ENCODE data around the gene ITGAD.

ITGAD gene

GRCh38 chr16:31350275-31351005 lies 42.7 kb upstream of the ITGAD start:
- no peaks in the 10 kb centered on the region for H3K9me2 ChIP-seq (replicated peaks; ENCODE audit: insufficient read depth, low read length)
- H4K20me1 ChIP-seq (ENCODE audit: low read depth, low read length), result no peaks in the 10 kb centered on the region
- H3K27me3 ChIP-seq (ENCODE audit: low read length), result no peaks in the 10 kb centered on the region
- no peak overlapping the region for H2AFZ ChIP-seq (ENCODE audit: low read depth, low read length, severe bottlenecking)
- no peaks in the 10 kb centered on the region for H3K79me2 ChIP-seq (ENCODE audit: insufficient read depth, low read length)
- H3F3A ChIP-seq (ENCODE audit: insufficient read depth), result no peaks in the 10 kb centered on the region
- no peak for TF ChIP-seq CTCF (IDR thresholded peaks at IDR 0.05; ENCODE audit: insufficient read depth, low read length, poor library complexity, severe bottlenecking)
- TF ChIP-seq EZH2phosphoT487 (conservative IDR thresholded peaks at IDR 0.05; ENCODE audit: low read length), result no peak
- H3K9me3 ChIP-seq (ENCODE audit: insufficient read depth, low read length), result no peaks in the 10 kb centered on the region
- H3K4me2 ChIP-seq (ENCODE audit: low read depth, low read length, poor library complexity, severe bottlenecking), result no peak overlapping the region
- no peak overlapping the region for H3K4me3 ChIP-seq (ENCODE audit: insufficient read depth, low read length, poor library complexity, severe bottlenecking)
- no peaks in the 10 kb centered on the region for H3K36me3 ChIP-seq (ENCODE audit: low read length)
- no peak overlapping the region for H3K9ac ChIP-seq (ENCODE audit: low read length)
- no peak overlapping the region for H3K27ac ChIP-seq (ENCODE audit: low read depth, low read length)

GRCh38 chr16:31351246-31351941 lies 41.7 kb upstream of the ITGAD start:
- no peak overlapping the region for H3K4me2 ChIP-seq (ENCODE audit: low read depth, low read length, poor library complexity, severe bottlenecking)
- H3K9ac ChIP-seq (ENCODE audit: low read length), result no peak overlapping the region

GRCh38 chr16:31351942-31352325 lies 41.2 kb upstream of the ITGAD start:
- no peaks in the 10 kb centered on the region for H3K9me2 ChIP-seq (replicated peaks; ENCODE audit: insufficient read depth, low read length)
- H2AFZ ChIP-seq (ENCODE audit: low read depth, low read length, severe bottlenecking), result no peak overlapping the region
- H4K20me1 ChIP-seq (ENCODE audit: low read depth, low read length), result no peaks in the 10 kb centered on the region
- no peak overlapping the region for H3K4me2 ChIP-seq (ENCODE audit: low read depth, low read length, poor library complexity, severe bottlenecking)
- TF ChIP-seq CTCF (IDR thresholded peaks at IDR 0.05; ENCODE audit: insufficient read depth, low read length, poor library complexity, severe bottlenecking) (no peak), EZH2phosphoT487 (conservative IDR thresholded peaks at IDR 0.05; ENCODE audit: low read length) (no peak)
- no peak overlapping the region for H3K27ac ChIP-seq (ENCODE audit: low read depth, low read length)
- H3K27me3 ChIP-seq (ENCODE audit: low read length), result no peaks in the 10 kb centered on the region
- H3K36me3 ChIP-seq (ENCODE audit: low read length), result no peaks in the 10 kb centered on the region
- no peaks in the 10 kb centered on the region for H3K9me3 ChIP-seq (ENCODE audit: insufficient read depth, low read length)
- no peaks in the 10 kb centered on the region for H3K79me2 ChIP-seq (ENCODE audit: insufficient read depth, low read length)
- H3K4me3 ChIP-seq (ENCODE audit: insufficient read depth, low read length, poor library complexity, severe bottlenecking), result no peak overlapping the region
- no peak overlapping the region for H3K9ac ChIP-seq (ENCODE audit: low read length)
- no peaks in the 10 kb centered on the region for H3F3A ChIP-seq (ENCODE audit: insufficient read depth)

More at GRCh38 chr16:31351246-31351941, 41.7 kb upstream of the ITGAD start:
- no peak for TF ChIP-seq CTCF (IDR thresholded peaks at IDR 0.05; ENCODE audit: insufficient read depth, low read length, poor library complexity, severe bottlenecking)
- H3K27me3 ChIP-seq (ENCODE audit: low read length), result no peaks in the 10 kb centered on the region
- H3K9me3 ChIP-seq (ENCODE audit: insufficient read depth, low read length), result no peaks in the 10 kb centered on the region
- no peak overlapping the region for H2AFZ ChIP-seq (ENCODE audit: low read depth, low read length, severe bottlenecking)
- H4K20me1 ChIP-seq (ENCODE audit: low read depth, low read length), result no peaks in the 10 kb centered on the region
- H3K79me2 ChIP-seq (ENCODE audit: insufficient read depth, low read length), result no peaks in the 10 kb centered on the region
- no peak overlapping the region for H3K4me3 ChIP-seq (ENCODE audit: insufficient read depth, low read length, poor library complexity, severe bottlenecking)
- no peak overlapping the region for H3K27ac ChIP-seq (ENCODE audit: low read depth, low read length)
- no peaks in the 10 kb centered on the region for H3F3A ChIP-seq (ENCODE audit: insufficient read depth)
- H3K36me3 ChIP-seq (ENCODE audit: low read length), result no peaks in the 10 kb centered on the region
- H3K9me2 ChIP-seq (replicated peaks; ENCODE audit: insufficient read depth, low read length), result no peaks in the 10 kb centered on the region
